Cortex of kidney (tissue), 1 donor: ENCODE results near the gene MMADHC.
"Not testable (repeated sequence)": the region's sequence is repeated elsewhere in the genome, so short reads cannot be mapped to it uniquely, and the experiment has no call there.

Experiments
- DNase-seq: peaks from one replicate; lab custom pipeline; 2025; lab: John Stamatoyannopoulos, UW

The MMADHC gene

DNA sequence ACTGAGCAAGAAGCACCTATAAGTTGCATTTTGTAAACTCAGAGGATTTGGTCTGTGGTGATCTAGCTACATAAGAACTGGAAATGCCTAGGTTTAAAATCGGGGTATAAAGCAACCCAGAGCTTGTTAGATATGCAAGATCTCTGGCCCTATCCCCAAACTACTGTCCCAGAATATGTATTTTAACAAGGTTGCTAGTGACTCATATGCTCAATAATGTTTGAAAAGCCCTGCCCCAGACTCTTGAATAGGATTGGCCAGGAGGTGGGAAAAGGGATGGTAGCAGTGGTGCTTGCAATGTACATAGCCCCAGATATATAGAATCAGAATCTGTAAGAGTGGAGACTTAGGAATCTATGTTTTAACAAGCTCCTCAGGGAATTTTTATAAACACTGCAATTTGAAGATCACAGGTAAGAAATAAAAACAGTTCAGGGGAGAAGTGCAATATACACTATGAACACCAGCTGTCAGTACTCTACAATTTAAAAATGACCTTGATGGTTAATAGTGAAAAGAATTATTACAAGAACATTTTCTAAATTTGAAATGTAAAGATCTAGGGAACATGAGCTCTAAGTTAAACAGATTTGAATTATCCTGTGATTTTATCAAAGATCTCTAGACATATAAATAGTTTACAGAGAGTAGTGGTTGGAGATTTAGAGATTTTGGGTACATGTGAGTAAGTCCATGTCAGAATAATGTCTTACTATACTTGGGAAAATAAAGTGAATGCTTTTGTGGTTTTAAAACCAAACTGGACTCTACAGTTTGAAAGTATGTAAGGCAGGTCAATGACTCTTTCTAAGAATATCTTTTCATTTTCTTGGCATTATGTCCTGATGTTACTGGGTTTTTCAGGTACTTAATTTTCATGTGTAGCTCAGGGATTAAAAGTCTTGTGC is 7.7 kb upstream of the MMADHC start:
- no peak for DNase-seq

DNA sequence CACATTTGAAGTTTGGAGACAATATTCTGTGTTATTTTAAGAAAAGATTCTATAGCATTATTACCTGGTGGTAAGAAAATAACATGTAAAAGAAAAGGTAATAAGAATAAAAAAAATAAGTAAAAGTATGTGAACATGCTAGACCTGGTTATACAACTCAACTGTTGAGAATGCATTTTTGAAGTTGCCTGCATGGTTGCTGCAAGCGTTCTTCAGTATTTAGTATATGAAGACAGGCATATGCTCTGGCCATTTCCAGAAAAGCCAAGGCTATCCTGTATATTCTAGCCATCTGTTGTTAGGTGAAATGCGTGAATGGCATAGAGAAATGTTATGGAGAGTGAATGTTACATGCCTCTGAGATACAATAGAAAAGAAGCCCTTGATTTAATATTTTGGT is 6.8 kb upstream of the MMADHC start:
- no peak for DNase-seq

DNA sequence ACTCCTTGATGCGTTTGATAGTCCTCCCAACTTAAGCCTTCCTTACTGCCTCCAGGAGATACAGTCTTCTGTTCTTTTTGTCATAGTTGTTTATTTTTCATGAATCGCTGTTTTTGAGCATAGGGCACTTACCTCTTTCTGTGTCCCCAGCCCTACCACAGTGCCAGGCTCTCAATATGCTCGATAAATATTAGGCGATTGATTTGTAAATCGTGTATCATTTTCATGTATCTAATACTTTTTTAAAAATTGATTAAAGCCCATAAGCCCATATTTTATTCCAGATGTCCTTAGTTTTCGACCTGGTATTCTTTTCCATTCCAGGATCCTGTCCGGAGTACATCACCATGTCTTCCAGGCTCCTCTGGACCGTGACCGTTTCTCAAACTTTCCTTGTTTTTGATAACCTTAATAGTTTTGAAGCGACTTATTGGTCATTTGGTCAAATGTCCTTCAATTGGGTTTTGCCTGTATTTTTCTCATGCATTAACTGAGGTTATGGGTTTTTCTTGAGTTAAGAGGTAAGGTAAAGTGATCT is 444 bp upstream of the MMADHC start:
- no peak for DNase-seq

DNA sequence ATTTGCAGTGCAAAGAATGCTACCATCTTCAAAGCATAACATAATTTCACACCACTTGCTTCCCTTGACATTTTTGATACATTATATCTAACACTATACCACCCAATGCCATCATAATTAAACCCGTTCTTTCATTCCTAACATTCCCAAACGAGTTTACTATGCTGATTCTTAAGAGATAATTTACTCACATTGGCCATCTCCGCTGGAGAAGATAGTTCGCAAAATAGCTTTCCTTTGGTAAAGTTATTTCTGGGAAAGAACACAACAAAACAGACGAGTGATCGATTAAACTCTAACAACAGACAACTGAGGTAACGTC is 716 bp downstream of the MMADHC start:
- no peak for DNase-seq

DNA sequence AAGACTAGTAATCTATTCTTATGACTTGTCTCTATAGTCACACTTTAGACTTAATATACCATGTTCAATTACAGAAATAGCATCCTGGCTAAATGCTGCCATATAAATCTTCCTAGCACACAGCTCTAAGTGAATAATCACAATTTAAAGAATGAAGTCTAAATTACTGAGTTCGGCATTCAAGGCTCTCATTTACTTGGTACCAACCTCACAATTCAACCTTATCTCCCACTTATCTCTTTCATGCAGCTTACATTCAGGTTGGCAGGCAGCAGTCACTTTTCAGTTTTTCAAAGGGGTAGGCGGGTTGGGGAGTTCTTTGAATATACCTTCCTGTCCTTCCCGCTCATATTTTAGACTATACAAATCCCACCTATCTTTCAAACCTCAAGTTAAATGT is 1.5 kb downstream of the MMADHC start:
- no peak for DNase-seq

DNA sequence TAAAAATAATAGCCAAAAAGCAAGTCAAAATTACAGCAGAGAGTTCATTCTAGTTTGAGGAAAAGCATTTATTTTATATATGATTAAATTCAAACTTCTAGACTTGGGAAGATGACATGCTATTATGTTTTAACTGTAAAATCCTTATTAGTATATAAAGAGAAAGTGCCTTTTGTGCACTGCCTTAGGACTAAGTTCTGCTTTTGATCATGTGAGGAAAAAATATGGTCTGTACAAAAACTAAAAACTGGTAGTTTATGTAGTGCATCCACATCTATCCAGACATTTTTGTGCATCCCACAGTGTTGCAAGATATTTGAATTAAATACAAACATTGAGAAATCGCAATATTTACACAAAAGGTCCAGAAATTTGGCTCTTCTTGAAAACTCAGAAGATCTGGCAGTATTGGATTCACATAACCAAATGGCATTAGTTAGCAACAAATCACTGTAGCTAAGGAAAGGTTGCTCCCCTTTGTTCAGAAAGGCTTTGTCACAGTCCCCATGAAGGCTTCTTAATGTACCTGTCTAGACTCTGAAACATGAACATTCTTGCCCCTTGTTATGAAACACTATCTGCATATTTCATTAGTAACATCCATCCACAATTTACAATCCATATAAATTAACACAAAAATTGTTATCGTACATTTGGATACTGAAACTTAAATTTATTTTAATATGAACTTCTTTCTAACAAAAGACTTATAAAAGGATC is 2.2 kb downstream of the MMADHC start:
- no peak for DNase-seq

DNA sequence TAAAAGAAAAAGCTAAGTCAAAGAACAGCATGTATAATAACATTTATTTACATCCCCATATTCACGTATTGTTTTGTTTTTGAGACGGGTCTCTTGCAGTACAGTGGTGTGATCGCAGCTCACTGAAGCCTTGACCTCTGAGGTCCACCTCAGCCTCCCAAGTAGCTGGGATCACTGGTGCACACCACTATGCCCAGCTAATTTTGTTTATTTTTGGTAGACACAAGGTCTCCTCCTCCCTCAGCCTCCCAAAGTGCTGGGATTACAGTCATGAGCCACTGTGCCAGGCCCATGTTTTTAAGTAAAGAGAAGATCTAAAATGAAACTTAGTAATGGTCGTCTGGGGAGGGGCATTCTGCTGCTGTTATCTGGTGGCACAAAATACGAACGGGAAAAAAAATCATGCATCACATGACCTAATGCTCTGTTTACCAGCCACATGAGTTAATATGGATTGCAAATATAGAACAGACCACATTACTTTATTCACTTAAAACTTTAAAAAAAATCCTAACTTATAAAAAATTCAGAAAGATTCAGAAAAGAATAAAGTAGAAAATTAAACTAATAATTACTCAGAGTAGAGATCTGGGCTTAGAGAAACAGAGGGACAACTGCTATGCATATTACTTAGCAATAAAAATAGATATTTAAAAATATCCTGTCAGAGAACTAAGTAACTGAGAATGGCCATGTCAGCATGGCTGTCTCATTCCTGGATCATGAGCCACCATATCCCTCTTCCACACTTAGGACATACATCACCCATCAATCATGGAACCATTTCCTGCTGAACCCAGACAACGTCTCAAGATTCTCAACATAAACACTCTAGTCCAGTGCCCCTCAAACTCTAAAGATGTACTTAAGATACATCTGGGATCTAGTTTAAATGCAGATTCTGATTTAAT is 7.3 kb downstream of the MMADHC start:
- DNase-seq: no peak

DNA sequence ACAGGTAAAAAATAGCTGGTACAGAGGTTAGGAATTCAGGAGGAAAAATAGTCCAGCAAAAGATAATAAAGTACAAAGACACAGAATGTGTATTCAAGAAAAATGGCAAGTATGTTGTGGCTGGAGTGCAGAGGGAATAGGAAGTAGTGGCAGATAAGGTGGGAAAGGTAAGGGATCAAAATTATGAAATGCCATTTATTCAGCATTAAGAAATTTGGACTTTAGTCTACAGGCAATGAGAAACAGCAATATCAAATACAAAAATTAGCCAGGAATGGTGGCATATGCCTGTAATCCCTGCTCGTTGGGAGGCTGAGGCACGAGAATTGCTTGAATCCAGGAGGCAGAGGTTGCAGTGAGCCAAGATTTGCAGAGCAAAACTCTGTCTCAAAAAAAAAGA is 10.3 kb downstream of the MMADHC start:
- DNase-seq: no peak

DNA sequence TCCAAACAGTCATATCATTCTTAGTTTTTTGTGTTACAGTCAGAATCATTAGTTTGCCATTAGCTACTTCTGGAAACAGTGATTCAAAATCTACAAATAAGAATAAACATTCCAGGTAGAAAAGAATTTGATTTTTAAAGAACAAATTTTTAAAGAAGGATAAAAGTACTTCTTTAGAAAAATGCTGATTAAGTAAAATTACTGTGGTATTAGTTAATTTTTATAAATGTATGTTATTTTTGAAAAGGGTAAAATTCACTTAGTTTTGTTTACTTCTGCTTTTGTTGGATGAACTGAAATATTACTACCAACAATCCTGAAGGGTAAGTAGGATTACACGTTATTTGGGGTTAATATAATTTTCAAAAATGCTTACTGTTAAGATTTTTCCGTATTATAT is 11.8 kb downstream of the MMADHC start:
- DNase-seq: no peak

DNA sequence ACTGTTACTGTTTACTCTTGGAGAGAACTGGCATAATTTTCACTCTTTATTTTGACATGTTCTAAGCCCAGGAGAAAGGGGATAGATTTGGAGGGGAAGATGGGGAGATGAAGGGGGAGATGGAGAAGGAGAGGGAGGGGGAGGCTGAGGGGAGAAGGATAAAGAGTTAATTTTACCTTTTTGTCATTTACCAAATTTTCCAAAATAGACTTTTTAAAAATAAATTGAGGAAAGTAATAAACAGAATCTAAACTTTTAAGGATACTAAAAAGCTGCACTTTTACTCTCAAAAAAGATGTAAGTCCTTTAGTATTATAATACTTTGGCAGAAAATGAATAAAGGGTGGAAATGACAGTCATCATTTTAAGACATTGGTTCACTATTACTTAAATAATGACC is 12.3 kb downstream of the MMADHC start:
- no peak for DNase-seq

DNA sequence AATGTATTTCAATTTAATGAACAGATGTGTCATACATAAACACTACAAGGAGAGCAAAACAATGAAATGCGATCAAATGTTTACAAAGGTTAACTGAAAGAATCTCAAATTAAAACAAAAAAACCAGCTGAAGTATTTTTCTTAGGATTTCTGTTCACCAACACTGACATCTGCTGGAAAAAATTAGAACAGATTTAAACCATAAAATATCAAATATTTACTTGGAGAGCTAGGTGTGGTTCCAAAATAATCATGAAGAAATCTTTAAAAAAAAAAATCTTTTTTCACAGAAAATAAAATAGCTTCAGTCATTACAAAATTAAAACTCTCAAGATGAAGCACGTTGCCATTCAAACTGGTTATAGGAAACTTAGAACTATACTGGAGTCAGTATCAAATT is 13.8 kb downstream of the MMADHC start:
- DNase-seq: no peak

DNA sequence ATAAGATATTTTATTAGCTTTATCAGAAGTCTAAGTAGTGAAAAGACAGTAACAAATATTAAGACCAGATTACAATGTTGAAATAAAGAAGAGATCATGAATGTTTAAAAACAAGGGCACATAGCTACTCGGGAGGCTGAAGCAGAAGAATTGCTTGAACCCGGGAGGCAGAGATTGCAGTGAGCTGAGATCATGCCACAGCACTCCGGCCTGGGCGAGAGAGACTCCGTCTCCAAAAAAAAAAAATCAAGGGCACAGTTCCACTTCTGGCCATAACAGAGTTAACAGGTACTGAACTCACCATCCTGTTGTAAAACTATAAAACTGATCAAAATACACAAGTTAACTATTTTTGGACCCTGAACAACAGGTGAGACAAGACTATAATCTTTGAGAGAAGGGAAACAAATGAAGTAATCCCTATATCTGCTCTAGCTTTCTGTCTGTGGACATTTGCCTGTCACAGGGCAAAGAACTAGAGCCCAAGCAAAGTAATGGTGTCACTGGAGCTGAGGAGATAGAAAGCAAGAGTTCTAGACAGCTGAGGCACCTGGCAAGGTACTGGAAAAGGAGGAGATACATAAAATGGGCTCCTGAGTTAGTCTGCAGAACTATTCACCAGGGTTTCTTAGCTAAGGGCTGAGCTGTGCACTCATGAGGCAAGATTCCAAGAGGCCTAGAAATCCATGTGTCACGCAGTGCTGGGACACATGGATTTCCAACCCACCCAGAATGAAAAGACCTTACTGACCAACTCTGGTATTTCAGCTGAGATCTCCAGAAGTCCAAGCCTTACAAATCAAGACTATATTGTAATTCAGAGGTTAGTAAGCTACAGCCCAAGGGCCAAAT is 15.2 kb downstream of the MMADHC start:
- no peak for DNase-seq

DNA sequence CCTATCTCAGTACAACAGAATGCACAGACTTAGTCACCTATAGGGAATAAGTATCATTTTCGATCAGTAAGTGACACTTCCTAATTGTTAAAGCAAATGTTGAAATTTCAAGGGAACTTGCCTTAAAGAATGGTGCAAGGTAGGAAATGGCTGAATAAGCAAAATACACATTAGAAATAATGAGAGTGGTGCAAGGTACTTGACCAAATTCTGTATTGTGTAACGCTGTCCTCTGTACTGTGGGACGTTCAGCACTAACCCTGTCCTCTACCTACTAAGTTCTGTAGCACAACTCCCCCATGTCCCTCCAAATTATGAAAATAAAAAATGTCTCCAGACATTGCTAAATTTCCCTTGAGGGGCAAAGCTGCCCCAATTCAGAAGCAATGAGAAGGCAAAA is 19.4 kb downstream of the MMADHC start:
- no peak for DNase-seq

DNA sequence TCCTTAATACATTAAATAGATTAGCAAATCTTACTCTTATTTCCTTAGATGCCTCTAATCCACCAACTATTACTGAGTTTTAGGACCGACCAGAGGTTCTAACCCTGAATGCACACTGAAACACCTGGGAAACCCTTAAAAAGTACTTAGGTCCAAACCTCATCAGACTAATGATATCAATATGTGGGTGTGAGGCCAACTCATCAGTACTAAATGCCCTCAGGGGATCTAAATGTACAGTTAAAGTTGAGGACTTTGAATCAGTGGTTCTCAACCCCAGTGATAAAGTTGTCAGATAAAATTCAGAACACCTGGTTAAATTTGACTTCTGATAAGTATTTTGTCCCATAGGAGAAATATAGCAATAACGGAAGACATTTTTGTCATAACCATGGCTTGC is 20.9 kb downstream of the MMADHC start:
- DNase-seq: no peak

DNA sequence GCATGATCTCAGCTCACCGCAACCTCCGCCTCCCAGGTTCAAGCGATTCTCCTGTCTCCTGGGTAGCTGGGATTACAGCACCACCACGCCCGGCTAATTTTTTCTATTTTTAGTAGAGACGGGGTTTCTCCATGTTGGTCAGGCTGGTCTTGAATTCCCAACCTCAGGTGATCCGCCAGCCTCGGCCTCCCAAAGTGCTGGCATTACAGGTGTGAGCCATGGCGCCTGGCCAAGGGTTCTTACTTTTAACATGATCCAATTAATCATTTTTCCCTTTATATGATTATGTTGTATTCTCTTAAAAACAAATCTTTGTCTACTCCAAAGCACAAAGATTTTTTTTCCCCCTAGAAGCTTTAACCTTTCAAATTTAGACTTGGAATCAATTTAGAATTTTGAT is 21.9 kb downstream of the MMADHC start:
- DNase-seq: not testable (repeated sequence)

DNA sequence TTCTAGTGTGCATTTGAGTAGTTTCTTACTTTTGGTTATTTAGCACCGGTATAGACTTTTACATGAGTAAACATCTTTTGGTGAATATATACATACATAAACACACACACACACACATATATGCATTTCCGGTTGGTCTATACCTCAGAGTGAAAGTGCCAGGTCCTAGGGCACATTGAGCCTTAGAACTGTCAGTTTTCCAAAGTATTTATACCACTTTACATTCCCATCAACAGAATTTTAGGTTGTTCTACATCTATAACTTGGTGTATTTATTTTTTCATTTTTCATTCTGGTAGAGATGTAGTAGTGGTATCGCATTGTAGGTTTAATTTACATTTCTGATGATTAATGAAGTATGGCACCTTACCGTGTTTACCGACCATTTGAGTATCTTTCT is 22.6 kb downstream of the MMADHC start:
- DNase-seq: no peak

DNA sequence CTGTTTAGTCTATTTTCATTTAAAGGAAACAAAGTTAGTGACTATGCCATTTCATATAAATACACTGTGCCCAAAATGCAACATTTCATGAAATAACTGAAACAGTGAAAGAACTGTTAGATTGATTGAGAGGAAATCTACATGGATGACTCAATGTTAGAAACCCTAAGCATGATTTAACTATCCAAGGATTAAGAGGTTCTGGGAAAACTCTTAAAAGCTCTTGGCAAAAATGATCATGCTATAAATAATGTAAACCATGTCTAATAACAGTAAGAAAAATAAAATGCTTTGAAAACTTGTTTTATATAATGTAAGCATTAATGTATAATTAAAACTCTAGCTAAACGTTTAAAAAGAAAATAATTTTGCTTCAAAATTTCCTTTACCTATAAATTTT is 23.5 kb downstream of the MMADHC start:
- DNase-seq: no peak

DNA sequence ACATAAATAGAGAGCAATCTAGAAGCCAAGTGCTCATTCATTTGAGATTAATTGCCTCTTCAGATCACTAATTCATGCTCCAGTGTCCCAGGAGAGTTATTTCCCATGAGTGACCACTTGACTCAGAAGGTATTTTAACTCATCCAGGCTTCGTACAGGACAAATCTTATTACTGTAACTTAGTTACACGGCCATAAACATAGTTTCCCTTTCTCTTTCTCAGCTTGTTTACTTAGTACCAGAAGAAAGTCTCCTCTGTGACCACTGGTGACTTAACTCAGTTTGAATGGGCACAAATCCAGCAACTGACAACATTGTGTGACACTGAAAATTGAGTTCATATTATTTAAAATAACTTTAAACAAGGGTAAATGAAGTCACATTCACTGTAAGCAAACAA is 25.3 kb downstream of the MMADHC start:
- no peak for DNase-seq

DNA sequence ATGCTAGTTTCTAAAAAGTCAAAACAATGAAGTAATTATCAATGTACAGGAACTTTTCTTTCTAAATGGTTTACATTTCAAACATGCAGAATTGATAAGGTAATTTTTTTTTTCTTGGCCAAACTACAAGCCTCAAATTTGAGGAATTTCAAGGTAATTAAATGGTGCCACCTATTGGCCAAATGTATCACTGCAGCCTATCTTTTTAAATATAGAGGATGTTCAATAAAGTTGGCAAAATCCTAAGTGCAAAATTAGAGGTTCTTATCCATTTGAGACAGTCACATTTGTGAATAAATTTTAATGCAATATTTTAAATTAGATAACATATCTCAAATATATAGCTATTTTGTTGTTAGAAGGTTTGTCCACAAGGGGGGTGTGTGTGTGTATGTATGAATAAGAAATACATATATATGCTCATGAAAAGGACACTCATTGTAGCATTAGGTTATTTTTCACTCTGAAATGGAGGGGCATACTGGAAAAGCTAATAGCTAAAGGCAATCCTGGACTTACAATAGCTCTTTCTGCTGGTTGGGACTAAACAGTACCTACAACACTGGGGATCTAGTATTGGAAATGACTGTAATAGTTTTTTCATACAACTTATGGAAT is 26.2 kb downstream of the MMADHC start:
- no peak for DNase-seq

DNA sequence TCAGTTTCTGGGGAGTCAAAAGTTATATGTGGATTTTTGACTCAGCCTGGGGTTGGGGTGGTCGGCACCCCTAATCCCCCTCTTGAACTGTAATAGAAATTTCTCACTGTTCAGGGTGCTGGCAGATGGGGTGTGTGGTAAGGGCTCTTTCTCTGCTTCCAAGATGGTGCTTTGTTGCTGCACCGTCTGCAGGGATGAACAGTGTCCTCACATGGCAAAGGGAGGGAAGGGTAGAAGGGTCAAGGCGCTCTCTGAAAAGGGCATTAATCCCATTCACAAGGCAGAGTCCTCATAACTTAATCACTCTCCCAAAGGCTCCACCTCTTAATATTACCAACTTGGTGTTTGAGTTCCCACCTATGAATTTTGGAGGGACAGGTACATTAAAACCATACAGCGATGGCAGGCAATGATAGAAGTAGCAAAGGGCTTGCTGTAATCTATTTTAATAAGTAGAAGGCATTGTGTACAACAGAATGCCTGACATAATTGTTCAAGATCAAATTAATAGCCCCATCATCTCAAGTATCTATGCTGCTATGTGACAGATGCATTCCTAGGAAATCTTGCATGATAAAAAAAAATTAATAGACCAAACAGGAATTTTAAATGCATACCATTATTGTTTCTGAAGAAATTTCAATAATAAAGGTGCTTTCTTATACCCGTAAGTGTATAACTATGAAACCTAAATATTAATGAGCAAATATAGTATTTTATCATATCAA is 28.1 kb downstream of the MMADHC start:
- no peak for DNase-seq
